NCI-H2081 (cell line): Measurements from ENCODE around the gene HUNK.
A peak's percentile ranks its signal among the peaks of the same experiment; 100 is the strongest.
"Not testable (repeated sequence)": the region's sequence is repeated elsewhere in the genome, so short reads cannot be mapped to it uniquely, and the experiment has no call there.

Experiments used
- DNase-seq, 2 experiments: peaks; one replicate each; lab custom pipeline; 2025; lab: John Stamatoyannopoulos, UW

Gene HUNK

GRCh38 chr21:31870472-31871193 lies 2.2 kb upstream of the HUNK start:
- no peak for DNase-seq

DNA sequence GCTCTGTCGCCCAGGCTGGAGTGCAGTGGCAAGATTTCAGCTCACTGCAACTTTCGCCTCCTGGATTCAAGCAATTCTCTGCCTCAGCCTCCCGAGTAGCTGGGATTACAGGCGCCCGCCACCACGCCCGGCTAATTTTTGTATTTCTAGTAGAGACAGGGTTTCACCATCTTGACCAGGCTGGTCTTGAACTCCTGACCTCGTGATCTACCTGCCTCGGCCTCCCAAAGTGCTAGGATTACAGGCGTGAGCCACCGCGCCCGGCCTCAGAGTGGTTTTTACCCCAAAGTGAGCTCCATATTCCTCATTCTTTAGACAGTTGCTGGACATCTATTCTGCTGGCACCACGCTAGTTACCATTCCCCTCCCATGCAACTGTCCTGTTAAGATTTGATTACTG lies 1.4 kb upstream of the HUNK start:
- DNase-seq: not testable (repeated sequence)

- DNase-seq: no peak
These were observed 758 bp upstream of the HUNK start for GRCh38 chr21:31872072-31872451.

- DNase-seq: no peak
These were observed 465 bp downstream of the HUNK start for GRCh38 chr21:31873275-31873695.

GRCh38 chr21:31873696-31874599 lies 1.1 kb downstream of the HUNK start:
- DNase-seq: peak; percentile 24 to 31

- no peak for DNase-seq
These were observed 2.0 kb downstream of the HUNK start for GRCh38 chr21:31874812-31875212.

DNA sequence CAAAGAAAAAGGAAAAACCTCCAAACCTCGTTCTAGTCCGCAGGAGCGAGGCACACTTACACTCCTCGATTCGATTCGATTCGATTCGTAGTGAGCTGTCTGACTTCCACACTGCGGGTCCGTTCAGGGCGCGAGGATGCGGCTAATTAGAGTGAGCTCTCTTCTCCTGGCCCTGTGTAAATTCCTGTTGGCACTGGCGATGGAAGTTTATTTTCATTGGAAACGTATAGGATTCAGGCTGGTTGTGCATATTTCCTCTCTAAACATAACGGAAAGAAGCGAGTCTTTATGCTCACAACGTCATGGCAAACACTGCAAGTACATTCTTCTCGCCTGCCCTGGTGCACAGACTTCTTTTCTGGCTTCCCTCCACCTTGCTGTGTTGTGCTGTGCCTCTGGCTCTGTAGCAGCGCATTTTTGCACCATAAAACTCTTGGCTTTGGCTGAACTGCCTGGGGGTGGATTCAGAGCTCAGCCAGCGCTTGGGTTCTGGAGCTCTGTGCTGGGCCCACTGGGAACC lies 2.7 kb downstream of the HUNK start:
- DNase-seq: no peak

DNA sequence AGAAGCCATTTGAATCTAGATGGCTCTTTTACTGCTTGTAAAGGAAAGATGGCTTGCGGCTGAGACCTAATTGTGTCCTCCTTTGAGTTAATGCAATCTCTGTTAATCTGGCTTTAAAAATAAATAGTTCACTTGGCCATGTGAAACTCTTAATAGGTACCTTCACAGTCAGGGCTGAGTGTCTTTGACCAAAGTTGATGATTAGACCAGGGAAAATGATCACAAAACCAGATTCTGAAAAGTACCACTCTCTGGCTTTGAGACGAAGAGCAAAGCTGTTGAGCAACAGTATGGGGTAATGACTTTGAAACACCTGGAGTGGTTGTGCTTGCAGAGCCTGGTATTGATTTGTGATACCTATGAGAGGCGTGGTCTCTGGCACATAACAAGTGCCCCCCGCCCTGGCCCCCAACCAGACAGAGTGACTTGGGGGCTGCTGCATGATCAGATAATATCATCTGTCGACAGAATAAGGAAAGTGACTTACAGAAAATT lies 4.7 kb downstream of the HUNK start:
- DNase-seq: no peak

DNA sequence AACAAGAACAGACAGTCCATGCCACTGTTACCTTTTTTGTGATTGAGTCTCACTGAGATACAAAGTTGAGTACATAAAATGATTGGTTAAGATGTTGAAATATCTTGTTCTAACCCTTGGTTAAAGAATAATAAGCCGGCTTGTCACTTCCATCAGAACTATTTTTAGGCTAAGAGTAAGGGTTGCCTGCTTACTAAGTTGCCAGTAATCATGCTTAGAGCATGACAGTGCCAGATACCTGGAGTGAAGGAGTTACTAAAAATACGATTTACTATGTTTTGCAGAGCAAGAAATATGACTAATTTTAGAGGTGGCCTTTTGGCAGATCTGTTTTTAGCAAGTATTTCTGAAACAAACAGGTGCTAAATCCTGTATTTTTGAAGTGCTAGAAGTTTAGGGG lies 6.0 kb downstream of the HUNK start:
- no peak for DNase-seq

DNA sequence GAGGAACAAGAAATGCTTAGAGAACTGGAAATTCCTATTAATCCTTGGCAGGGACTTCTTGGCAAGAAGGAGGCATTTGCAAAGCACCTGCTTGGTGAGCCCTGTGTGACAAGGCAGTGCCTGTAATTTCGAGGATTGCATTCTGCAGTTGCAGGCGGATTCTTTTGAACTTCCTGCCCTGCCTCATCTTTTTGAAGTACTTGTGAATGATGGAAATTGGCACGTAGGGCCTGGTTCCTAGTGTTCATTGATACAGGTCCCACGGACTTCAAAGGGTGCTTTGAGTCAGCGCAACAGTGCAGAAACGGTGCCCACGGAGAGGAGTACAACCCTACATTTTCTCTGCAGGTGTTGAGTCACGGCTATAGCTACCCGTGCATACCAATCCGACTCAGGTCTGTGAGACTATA lies 6.4 kb downstream of the HUNK start:
- no peak for DNase-seq

DNA sequence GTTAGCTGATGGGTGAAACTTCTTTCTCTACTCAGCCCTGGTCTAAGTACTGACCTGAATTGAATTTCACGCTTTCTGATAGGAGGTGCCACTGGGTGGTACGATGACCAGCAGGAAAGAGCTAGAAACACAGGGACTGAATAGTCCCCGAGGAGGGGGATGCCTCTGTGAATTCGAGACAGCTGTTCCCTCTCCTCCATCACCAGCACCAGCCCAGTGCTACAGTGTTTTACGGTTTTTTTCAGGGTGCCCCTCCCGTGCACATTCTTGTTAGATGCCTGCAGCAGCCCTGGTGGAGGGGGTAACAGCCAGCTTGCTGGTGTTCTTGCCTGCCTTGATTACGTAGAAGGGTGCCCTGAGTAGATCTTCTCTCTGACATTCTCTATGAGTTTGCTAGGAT lies 7.1 kb downstream of the HUNK start:
- no peak for DNase-seq

GRCh38 chr21:31880816-31881215 lies 8.0 kb downstream of the HUNK start:
- DNase-seq: no peak

DNA sequence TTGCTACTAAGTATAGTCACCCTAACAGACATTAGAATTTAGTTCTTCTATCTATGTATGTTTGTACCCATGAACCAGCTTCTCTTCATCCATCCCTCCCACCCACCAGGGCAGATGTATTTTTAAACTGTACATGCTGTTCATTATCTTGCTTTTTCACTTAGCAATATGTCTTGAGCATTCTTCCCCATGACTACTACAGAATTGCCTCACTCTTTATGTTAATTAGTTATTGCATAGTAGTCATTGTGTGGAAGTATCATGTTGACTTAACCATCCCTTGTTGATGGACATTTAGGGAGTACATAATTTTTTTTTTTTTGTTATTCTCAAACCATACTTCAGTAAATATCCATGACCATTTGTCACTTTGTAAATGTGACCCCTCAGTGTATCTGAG lies 9.9 kb downstream of the HUNK start:
- no peak for DNase-seq

- no peak for DNase-seq
These were observed 12.3 kb downstream of the HUNK start for GRCh38 chr21:31885146-31885545.

DNA sequence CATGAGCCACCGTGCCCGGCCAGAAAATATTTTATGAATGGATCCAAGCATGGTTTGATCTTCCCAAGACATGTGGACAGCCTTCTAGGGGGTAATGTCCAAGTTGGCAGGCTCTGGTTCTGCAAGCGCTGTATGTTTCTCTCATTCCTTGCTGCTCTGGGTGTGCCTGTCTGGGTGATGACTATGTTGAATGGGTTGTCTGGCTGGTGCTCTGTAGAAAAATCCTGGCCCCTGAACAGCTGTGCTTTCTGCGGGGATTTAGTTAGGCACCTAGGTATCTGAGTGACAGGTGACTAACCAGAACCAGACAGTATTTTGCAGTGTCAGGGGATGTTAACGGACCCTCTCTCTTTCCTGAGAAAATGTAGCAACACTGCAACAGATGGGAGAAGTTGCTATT lies 14.1 kb downstream of the HUNK start:
- DNase-seq: no peak

DNA sequence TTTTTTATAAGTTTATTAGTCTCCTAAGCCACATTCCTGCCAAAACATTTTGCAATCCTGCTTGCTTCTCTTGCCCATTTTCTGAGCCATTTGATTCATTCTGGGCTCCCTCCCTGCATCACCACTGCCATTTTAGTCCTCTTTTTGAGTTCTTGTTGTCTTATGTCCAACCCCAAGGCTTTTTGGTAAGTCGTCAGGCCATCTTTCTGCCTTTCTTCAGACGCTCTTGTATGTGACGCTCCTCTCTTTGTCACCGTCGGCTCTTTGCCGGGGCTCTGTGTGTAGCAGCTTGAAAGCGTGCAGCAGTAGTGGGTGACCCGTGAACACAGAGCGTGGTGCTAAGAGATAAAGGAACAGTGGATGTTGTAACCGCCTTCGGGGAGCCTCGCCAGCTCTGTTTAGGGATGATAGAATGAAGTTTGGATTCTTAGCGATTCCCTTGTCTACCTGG lies 14.6 kb downstream of the HUNK start:
- DNase-seq: no peak

DNA sequence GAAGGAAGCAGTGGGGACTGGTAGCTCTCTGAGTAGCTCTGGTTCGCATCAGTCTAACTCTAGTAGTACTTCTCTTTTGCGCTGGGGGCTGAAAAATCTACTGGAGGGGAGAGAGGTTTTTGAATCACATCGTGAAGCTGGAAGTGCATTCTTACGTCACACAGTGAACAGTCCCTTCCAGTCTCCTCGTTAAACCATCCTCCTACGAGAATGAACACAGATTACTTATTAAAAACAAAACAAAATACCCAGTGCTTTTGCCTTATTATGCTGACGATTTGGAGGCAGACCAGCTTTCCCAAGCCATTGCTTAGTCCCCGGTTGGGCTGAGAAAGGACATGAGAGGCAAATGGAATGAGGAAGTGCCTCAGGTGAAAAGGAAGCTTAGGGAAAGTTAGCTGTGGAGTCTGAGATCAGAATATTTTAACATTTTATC lies 16.1 kb downstream of the HUNK start:
- DNase-seq: no peak

GRCh38 chr21:31889460-31889859 lies 16.6 kb downstream of the HUNK start:
- no peak for DNase-seq

DNA sequence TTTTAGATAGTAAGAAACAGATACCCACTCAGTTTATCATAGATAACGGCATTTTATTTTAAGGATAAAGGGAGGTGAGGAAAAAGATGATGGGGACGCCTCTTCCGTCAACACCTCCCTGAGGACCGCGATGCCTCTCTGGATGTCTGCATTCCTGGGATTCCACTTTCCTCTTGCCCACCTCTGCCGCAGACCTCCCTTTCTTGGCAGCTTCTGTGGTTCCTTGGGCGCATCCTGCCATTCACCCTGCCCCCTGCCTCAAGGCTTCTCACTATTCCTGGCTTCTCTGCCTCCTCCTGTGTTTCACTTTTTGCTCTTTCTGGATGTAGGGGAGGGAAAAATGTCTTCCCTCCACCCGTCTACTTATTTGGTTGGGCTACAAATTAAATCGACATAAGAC lies 19.9 kb downstream of the HUNK start:
- no peak for DNase-seq

DNA sequence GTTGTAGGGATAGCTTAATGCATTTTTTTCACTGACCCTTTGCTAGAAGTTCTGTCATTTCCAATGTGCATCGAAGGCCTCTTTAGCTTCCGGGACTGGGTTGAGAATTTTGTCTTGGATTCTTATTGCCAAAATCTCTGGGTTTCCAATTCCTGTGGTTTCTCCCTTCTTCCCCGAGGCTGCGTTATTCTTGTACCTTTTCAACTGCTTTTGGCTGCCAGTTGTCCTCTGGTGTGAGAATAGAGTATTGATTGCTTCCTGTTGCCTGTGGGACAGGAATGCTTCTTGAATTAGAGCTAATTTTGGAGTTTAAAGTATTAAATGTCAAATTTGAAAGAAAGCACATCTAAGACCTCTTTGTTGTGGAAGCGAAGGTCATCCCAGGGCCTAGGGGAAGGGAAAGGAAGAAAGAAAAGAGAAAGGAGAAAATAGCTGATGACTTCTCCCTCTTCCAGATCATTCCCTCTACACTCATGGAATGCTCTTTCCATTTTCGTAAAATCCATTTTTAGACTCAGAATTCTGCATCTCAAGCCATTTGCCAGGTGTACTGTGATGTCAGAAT lies 21.1 kb downstream of the HUNK start:
- no peak for DNase-seq

- peak in 1 of 2 experiments; percentile 44 for DNase-seq
These were observed 21.6 kb downstream of the HUNK start for GRCh38 chr21:31894457-31894856.

GRCh38 chr21:31895077-31895835 lies 22.4 kb downstream of the HUNK start:
- no peak for DNase-seq
